NCI-H2029 (cell line): ENCODE results near the gene LIN28A.

ENCODE experiments used
- DNase-seq: peaks from one replicate; lab custom pipeline; 2025; lab: John Stamatoyannopoulos, UW

The LIN28A gene

GRCh38 chr1:26388791-26389445 is 21.7 kb upstream of the LIN28A start:
- no peak for DNase-seq

GRCh38 chr1:26389604-26390247 is 20.9 kb upstream of the LIN28A start:
- no peak for DNase-seq

GRCh38 chr1:26391450-26391849 is 19.2 kb upstream of the LIN28A start:
- no peak for DNase-seq

- no peak for DNase-seq
Observed at GRCh38 chr1:26395754-26396153, 14.9 kb upstream of the LIN28A start.

GRCh38 chr1:26399034-26399433 is 11.6 kb upstream of the LIN28A start:
- no peak for DNase-seq

GRCh38 chr1:26401891-26402290 is 8.7 kb upstream of the LIN28A start:
- DNase-seq: no peak

GRCh38 chr1:26403656-26404055 is 7.0 kb upstream of the LIN28A start:
- no peak for DNase-seq

GRCh38 chr1:26404641-26405040 is 6.0 kb upstream of the LIN28A start:
- DNase-seq: no peak

GRCh38 chr1:26405281-26405915 is 5.2 kb upstream of the LIN28A start:
- DNase-seq: no peak

GRCh38 chr1:26408604-26409003 is 2.0 kb upstream of the LIN28A start:
- DNase-seq: no peak

GRCh38 chr1:26409191-26409807 is 1.3 kb upstream of the LIN28A start:
- DNase-seq: no peak

- no peak for DNase-seq
Observed at GRCh38 chr1:26411624-26412074, 1.0 kb downstream of the LIN28A start.

- DNase-seq: no peak
Observed at GRCh38 chr1:26412180-26412840, 1.7 kb downstream of the LIN28A start.

- DNase-seq: no peak
Observed at GRCh38 chr1:26413031-26413430, 2.4 kb downstream of the LIN28A start.

- DNase-seq: peak; percentile 72
Observed at GRCh38 chr1:26417111-26417759, 6.6 kb downstream of the LIN28A start.

- no peak for DNase-seq
Observed at GRCh38 chr1:26418865-26419349, 8.3 kb downstream of the LIN28A start.

- no peak for DNase-seq
Observed at GRCh38 chr1:26419494-26419893, 8.9 kb downstream of the LIN28A start.

GRCh38 chr1:26429721-26430120 is 19.1 kb downstream of the LIN28A start:
- DNase-seq: no peak

GRCh38 chr1:26431979-26432695 is 21.5 kb downstream of the LIN28A start, which contains the start of gene DHDDS:
DHDDS (plus strand) TSS chr1:26432321; CDS start chr1:26432946, 625 bp downstream.
- DNase-seq: peak; percentile 96

- DNase-seq: no peak
Observed at GRCh38 chr1:26432793-26433192, 22.2 kb downstream of the LIN28A start.
